ENCODE measurements around the gene TMEM213.

GRCh38 chr7:138864667-138865066 lies 66.9 kb downstream of the TMEM213 start:
- no peak for TF ChIP-seq CTCF (IDR thresholded peaks at IDR 0.05)
- TF ChIP-seq POLR2A (IDR thresholded peaks at IDR 0.05): no peak
- no peak for TF ChIP-seq POLR2AphosphoS5 (IDR thresholded peaks at IDR 0.05)
- no peak for TF ChIP-seq EP300 (IDR thresholded peaks at IDR 0.05)

All from upper lobe of left lung (tissue), 4 donors.